RWPE2 (cell line): Measurements from ENCODE around the gene CLEC2L.

Source experiments
- ATAC-seq: fragments of 200-7000 bp; cut with Tn5 transposase; 3 replicates; pipeline ENCODE4 v1.9.1; 2021; ENCODE audit warnings: low read depth
- DNase-seq: peaks from one replicate; pipeline ENCODE4 v3.0.0-alpha.2; 2020; ENCODE audit warnings: low spot score
- H3K27ac ChIP-seq: fragments of 450-650 bp; 2 replicates; pipeline ENCODE4 v1.5.1; 2017; ENCODE audit warnings: mild to moderate bottlenecking; ENCODE audit not compliant: poor library complexity, severe bottlenecking
- H3K27me3 ChIP-seq: fragments of 250-450 bp; sonication (Bioruptor Pico); 2 replicates; pipeline ENCODE4 v1.5.1; 2021; ENCODE audit warnings: mild to moderate bottlenecking, moderate library complexity; ENCODE audit not compliant: insufficient read depth, poor library complexity, severe bottlenecking
- H3K36me3 ChIP-seq: fragments of 250-450 bp; sonication (Bioruptor Pico); 2 replicates; pipeline ENCODE4 v1.5.1; 2020; ENCODE audit warnings: low read depth, mild to moderate bottlenecking, moderate library complexity
- H3K4me1 ChIP-seq: fragments of 250-450 bp; sonication (Bioruptor Pico); 2 replicates; pipeline ENCODE4 v1.5.1; 2021; ENCODE audit warnings: mild to moderate bottlenecking, moderate library complexity; ENCODE audit not compliant: insufficient read depth, poor library complexity, severe bottlenecking
- H3K4me3 ChIP-seq: fragments of 250-450 bp; sonication (Bioruptor Pico); 2 replicates; pipeline ENCODE4 v1.5.1; 2021; ENCODE audit warnings: mild to moderate bottlenecking, moderate library complexity; ENCODE audit not compliant: severe bottlenecking
- H3K9me3 ChIP-seq: fragments of 250-450 bp; sonication (Bioruptor Pico); 2 replicates; pipeline ENCODE4 v1.5.1; 2021; ENCODE audit warnings: mild to moderate bottlenecking, moderate library complexity; ENCODE audit not compliant: severe bottlenecking
- TF ChIP-seq, protein P1 (sequence below): fragments of 450-650 bp; IDR thresholded peaks from one replicate; pipeline ENCODE4 v1.5.1; 2017; ENCODE audit warnings: mild to moderate bottlenecking, moderate library complexity; ENCODE audit not compliant: poor library complexity, severe bottlenecking

CLEC2L gene

DNA sequence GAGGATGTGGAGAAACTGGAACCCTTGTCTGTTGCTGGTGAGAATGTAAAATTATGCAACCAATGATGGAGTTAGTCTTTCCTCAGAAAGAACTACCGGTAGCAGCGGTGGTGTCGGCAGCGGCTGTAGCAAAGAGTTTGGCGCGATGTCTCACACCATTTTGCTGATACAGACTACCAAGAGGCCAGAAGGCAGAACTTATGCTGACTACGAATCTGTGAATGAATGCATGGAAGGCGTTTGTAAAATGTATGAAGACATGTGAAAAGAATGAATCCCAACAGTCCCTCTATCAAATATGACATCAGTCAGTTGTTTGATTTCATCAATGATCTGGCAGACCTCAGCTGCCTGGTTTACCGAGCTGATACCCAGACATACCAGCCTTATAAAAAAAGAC lies 10.6 kb downstream of the CLEC2L start:
- H3K27me3 ChIP-seq: peaks cover 9% of the 10 kb centered on the region
- no peak overlapping the region for H3K27ac ChIP-seq
- no peak for DNase-seq
- H3K4me1 ChIP-seq: no peaks in the 10 kb centered on the region
- H3K36me3 ChIP-seq: no peaks in the 10 kb centered on the region
- ATAC-seq: no peak
- TF ChIP-seq, protein P1, sequence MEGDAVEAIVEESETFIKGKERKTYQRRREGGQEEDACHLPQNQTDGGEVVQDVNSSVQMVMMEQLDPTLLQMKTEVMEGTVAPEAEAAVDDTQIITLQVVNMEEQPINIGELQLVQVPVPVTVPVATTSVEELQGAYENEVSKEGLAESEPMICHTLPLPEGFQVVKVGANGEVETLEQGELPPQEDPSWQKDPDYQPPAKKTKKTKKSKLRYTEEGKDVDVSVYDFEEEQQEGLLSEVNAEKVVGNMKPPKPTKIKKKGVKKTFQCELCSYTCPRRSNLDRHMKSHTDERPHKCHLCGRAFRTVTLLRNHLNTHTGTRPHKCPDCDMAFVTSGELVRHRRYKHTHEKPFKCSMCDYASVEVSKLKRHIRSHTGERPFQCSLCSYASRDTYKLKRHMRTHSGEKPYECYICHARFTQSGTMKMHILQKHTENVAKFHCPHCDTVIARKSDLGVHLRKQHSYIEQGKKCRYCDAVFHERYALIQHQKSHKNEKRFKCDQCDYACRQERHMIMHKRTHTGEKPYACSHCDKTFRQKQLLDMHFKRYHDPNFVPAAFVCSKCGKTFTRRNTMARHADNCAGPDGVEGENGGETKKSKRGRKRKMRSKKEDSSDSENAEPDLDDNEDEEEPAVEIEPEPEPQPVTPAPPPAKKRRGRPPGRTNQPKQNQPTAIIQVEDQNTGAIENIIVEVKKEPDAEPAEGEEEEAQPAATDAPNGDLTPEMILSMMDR: no peak
- no peaks in the 10 kb centered on the region for H3K9me3 ChIP-seq
- no peak overlapping the region for H3K4me3 ChIP-seq

DNA sequence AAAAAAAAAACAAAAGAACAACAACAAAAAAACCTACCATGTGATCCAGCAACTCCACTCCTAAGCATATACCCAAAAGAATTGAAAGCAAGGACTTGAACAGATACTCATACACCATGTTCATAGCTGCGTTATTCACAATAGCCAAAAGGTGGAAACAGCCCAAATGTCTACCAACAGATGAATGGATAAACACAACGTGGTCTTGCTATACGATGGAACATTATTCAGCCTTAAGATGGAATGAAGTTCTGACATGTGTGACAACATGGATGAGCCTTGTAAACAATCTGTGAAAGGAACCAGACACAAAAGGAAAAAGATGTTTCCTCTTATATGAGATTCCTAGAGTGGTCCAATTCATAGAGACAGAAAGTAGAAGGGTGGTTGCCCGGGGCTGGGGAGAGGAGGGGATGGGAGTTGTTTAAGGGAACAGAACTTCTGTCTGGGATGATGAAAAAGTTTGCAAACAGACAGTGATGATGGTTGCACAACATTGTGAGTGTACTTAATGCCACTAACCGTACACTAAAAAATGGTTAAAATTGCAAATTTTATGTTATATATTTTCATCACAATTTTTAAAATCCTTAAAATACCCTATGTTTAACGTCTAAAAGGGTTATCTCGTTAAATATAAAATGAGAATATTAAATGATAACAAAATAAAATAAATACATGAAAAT lies 11.6 kb downstream of the CLEC2L start:
- H3K9me3 ChIP-seq: no peaks in the 10 kb centered on the region
- H3K4me3 ChIP-seq: no peak overlapping the region
- TF ChIP-seq, protein P1: no peak
- no peaks in the 10 kb centered on the region for H3K36me3 ChIP-seq
- peaks cover 9% of the 10 kb centered on the region for H3K27me3 ChIP-seq
- ATAC-seq (no peak), DNase-seq (no peak)
- no peaks in the 10 kb centered on the region for H3K4me1 ChIP-seq
- H3K27ac ChIP-seq: no peak overlapping the region

DNA sequence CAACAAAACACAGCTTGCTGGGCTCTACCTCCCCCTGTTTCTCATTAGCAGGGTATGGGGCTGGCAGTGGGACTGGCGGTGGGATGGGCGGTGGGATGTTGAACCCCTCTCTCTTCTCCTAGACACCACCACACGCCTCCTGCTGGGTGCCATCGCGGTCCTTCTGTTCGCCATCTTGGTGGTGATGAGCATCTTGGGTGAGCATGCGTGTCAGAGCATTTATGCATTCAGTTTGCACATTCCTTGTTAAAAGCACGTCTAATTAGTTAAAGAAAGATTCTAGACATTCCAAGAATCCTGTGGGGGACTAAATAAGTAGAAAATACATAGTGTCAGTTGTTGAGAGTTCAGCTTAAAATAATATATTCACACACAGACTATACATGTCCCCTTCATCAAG lies 12.7 kb downstream of the CLEC2L start:
- DNase-seq (no peak), ATAC-seq (no peak)
- Histone ChIP-seq H3K4me3 (no peak overlapping the region), H3K27ac (no peak overlapping the region), H3K4me1 (no peaks in the 10 kb centered on the region), H3K27me3 (peaks cover 9% of the 10 kb centered on the region), H3K36me3 (no peaks in the 10 kb centered on the region), H3K9me3 (no peaks in the 10 kb centered on the region)
- TF ChIP-seq, protein P1: no peak

DNA sequence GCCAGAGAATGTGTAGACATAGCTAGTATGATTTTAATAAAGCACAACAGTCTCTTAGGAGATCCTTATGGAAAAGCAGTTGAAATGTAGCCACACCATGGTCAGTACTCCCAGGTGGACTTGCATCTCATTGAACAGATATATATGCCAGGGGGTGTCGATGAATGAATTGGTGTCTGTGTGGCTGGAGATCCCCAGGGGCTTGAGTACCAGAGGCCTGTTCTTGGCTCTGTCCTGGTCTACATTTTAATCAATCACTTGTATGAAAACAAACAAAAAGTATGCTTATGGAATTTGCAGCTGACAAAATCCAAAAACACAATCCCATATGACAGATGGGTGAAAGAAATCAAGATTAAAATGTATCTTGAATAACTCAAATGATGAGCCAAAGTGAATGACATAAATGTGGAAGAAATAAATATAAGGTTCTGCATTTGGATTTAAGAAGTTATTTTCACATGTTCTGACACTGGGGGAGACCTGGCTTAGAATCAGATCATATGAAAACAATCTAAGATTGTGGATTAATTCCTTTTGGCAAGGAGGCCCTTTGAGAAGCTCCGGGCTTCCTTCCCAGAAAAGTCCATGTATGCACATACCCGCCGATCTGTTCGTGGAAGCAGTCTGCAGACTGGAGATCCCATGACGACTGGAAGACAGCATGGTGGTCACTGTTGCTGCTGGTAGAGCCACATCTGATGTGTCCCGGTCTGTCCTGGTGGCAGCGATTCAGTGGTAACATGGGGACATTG lies 15.6 kb downstream of the CLEC2L start:
- H3K36me3 ChIP-seq: no peaks in the 10 kb centered on the region
- H3K4me3 ChIP-seq: no peak overlapping the region
- peaks cover under 1% of the 10 kb centered on the region for H3K27me3 ChIP-seq
- H3K27ac ChIP-seq: no peak overlapping the region
- H3K9me3 ChIP-seq: no peaks in the 10 kb centered on the region
- no peaks in the 10 kb centered on the region for H3K4me1 ChIP-seq
- TF ChIP-seq, protein P1: no peak
- ATAC-seq (no peak), DNase-seq (no peak)

DNA sequence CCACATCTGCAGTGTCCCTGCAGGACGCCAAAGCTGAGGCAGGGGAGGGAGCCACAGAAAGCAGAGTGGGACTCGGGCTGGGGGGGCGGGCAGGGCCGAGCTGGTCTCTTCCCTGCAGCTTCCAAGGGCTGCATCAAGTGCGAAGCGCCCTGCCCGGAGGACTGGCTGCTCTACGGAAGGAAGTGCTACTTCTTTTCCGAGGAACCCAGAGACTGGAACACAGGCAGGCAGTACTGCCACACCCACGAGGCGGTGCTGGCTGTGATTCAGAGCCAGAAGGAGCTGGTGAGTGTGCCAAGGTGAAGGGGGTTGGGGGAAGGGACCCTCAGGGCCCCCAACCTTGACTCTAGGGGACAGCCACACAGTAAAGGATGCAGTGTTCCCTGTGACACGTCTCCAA lies 16.7 kb downstream of the CLEC2L start:
- Histone ChIP-seq H3K27ac (no peak overlapping the region), H3K27me3 (no peaks in the 10 kb centered on the region), H3K4me1 (no peaks in the 10 kb centered on the region), H3K9me3 (no peaks in the 10 kb centered on the region), H3K36me3 (no peaks in the 10 kb centered on the region), H3K4me3 (no peak overlapping the region)
- ATAC-seq (no peak; the same call in 2 of the 3 replicates), DNase-seq (no peak)
- TF ChIP-seq, protein P1: no peak
